GM21367 (cell line): ENCODE data around the gene COL18A1.

Experiments used
- ATAC-seq: cut with Tn5 transposase; IDR thresholded peaks from one replicate; pipeline ENCODE4 v1.9.1; 2021; ENCODE audit not compliant: unreplicated experiment

The COL18A1 gene

DNA sequence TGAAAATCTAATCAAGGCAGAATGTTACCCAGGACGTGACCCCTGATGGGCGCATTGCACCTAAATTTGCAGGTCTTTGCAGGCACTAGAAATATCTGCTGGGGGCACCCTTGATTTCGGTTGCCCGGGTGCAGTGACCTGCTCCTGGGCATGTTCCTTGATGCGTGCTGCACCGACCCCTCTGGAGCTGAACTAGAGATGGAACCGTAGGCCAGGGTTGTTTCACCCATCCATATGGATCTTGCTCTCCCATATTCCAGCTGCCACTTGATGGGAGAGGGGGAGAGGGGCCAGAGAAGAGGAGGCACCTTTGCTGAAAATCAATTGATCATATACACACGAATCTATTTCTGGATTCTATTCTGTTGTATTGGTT is 8.4 kb upstream of the COL18A1 start:
- ATAC-seq, result no peak

DNA sequence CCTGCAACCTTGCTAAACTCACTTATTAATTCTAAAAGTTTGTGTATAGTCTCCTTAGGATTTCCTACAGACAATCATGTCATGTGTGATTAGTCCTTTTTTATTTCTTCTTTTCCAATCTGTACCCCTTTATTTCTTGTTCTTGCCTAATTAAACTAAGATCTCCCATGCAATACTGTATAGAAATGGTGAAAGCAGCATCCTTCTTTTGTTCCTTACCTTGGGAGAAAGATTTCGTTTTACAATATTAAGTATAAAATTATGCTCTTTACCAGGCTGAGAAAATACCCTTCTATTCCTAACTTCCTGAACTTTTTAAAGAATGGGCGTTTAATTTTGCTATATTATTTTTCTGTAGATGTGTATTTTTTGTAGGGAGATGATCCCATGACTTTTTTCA is 7.6 kb upstream of the COL18A1 start:
- no peak for ATAC-seq

GRCh38 chr21:45401054-45401518 is 3.9 kb upstream of the COL18A1 start:
- no peak for ATAC-seq

DNA sequence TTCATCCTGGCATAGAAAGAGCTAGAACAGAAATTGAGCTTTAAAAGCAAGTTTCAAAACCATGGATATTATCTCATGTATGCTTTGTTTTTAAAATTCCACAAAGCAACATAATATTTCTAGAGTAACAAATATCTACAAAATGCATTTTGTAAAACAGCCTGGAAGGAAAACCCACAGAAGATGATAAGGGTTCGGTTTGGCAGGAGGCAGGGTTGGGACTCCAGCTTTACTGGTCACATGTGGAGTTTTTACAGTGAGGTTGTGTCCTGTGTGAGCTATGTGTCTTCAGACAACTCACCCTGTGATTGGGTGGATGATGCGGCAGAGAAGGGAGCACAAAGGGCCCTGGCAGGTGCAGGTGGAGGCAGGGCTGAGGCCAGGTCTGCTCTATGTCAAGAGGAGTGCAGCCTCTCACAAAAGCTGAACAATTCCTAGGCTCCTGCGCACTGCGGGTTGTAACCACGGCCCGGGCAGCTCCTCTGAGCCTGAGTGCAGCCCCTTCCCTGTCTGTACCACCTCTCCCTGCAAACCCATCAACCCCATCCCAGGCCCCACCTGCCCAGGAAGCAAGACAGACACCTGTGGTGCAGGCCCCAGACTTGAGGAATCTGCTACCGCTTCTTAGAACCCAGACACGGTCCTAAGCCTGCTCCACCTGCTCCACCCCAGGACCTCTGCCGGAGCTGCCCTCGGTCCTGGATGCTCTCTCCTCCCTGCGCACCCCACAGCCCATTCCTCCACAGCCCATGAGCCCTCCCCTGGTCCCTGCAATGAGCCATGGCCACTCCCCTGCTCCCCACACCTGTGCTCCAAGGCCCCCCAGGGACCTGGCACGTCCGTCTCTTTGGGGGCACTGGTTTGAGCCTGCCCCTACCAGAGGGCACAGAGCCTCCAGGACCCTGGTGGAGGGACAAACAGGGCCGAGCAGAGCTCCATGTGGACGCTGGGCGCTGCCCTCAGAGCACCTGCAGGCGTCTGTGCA is 2.8 kb upstream of the COL18A1 start:
- no peak for ATAC-seq

- no peak for ATAC-seq
Observed at GRCh38 chr21:45403133-45403824, 1.7 kb upstream of the COL18A1 start.

DNA sequence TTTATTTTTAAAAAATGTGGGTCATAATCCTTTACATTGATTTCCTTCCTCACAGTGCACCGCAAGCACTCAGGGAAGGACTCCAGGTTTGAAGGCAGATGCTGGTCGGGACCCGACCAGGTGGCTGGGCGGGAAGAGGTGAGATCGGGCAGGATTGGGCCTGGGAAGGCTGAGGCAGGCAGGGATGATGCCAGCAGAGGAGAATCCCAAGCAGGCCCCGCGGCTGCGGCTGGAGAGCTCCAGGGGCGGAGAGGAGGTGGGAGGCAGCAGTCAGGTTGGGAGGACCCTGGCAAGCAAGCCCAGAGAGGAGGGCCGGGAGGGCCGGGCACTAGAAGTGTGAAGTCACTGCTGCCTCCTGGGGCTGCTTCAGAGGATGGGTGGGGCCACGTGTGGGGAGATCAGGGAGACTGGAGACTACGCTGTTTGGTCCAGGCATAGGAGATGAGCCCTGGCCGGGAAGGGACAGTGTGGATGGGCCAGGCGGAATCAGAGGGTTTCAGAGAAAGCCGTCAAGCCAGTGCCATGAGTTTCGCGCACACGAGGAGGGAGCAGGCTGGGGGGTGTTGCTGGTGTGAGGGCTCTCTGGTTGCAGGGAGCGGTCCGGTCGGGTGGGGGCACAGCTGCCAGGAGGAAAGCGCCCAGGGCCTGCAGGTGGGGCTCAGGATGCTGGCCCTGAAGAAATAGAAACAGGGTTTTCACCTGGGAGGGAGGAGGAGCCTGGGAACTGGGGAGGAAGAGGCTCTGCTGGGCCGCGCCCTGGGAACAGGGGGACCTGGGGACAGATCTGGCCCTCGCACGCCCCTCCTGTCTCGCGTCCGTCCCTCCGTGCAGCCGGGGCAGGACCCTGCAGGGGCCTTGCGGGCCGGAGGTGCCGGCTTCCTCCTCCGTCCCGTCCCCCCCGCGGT is 888 bp upstream of the COL18A1 start:
- no peak for ATAC-seq

DNA sequence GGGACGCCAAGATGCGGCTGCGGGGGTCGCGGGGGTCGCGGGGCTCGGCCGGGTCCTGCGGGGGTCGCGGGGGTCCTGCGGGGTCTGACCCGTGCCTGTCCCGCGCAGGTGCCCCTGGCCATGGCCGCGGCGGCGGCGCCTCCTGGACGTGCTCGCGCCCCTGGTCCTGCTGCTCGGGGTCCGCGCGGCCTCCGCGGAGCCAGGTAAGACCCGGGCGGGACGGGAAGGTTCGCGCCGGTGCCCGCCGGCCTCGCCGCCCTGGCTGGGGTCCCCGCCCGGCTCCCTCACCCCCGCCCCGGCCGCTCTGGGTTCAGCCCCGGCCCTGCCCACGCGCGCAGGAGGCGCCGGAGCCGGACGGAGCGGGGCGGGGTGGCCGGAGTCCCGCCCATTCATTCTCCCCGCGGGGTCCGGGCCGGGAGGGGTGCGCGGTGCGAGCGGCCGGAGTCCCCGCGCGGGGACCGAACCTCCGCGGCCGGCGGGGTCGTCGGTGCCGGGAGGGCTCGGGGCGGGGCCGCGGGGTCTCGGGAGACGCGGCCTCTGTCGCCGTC is 380 bp downstream of the COL18A1 start:
- ATAC-seq, result no peak

DNA sequence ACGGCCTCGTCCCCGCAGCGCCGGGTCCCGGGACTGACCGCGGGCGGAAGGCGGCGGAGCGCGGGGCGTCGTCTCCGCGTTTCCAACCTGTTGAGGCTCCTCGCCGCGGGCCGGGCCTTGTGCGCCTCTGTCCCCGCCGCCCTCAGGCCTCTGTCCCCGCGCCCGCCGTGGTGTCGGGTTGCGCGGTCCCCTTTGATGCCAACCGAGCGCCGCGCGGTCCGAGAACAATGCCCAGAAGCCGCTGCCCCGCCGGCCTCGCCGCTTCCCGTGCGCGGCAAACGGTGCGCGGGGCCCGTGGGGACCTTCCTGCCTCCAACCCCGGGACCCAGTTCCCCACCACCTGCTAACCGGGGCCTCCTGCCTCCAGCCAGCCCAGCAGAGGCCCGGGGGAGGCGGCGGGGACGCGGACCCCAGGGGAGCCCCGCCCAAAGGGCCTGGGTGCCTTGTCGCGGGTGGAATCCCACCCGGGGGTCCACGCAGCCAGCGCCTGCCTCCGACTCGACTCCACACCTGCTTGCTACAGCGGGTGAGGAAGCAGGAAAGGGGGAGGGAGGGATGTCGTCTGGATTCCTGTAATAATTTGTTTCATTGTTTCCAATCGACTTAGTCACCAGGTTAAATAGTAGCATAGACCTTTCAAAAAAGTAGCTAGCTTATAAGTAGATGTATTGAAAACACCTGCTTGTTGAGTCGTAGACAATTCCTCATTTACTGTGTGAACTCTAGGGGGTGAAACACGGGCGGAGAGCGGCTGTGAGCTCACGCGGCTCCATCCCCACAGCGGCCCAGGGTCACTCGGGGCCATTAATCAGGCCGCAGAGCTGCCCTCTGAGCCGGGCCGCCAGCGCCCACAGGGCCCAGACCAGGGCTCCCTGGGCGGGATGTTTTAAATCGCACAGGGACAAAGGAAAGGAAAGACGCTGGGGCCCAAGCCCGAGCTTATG is 1.1 kb downstream of the COL18A1 start:
- ATAC-seq, result no peak

DNA sequence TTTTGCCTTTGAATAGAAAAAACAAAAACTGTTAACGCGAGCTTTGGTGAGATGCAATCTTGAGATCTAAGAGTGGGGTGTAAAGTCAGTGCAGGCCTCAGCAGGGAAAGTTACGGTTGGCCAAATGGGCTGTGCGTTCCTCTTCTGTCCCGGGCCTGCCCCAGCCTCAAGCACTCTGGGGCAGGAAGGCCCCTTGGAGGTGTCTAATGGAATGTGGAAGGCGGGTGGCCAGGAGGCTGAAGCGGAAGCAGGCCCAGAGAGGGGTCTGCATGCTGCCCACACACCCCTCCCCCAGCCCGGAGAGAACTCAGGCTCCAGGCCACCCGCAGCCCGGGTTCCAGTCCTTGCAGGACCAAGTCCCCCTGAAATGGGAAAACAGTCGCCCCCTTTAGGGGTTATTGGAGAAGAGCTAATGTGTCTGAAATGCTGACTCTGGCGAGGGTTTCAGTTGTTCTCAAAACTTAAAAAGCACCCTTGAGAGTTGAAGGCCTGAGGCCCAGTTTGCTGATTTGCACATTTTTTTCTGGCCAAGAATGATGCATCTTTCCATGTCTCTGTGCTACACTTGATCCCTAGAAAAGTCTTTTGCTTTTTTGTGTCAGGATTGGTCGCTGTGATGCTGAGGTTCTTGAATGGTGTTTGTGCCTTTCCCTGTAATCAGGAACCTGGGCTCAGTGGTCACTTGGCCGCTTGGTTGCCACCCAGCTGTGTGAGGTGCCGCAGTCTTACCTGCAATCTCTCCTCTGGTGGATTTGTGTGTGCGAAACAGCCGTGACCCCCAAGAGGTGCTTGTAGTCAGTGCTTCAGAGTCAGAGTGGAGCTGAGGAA is 2.0 kb downstream of the COL18A1 start:
- no peak for ATAC-seq

DNA sequence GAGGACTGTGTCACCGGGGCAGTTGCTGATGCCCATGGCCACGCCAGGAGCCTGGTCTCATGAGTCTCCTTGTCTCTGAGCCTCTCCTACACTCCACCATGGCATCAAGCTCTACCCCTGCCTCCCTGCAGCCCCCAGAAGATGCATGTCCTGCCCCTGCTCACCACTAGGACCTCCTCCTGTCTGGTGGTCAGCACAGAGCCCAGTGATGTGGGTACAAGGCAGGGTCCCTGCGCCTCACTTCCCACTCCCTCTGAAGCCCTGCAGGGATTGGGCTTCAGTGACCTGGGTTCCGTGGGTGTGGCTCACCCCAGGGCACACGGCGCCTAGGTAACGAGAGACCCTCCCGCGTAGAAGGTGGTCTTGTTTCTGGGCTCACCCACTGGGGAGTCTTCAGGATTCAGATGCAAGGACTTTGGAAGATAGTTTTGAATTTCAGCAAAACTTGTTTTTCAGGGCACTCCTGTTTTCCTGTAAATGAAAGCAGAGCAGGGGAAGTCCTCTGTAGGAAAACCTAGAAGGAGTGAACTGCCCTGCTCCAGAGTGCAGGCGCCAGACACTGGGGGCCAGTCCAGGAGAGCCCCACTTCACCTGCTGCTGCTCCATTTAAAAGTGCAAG is 2.8 kb downstream of the COL18A1 start:
- ATAC-seq, result no peak

GRCh38 chr21:45408271-45408791 is 3.4 kb downstream of the COL18A1 start:
- no peak for ATAC-seq

- ATAC-seq, result no peak
Observed at GRCh38 chr21:45408801-45409261, 3.9 kb downstream of the COL18A1 start.

- no peak for ATAC-seq
Observed at GRCh38 chr21:45409466-45410150, 4.6 kb downstream of the COL18A1 start.

GRCh38 chr21:45410151-45410864 is 5.3 kb downstream of the COL18A1 start:
- ATAC-seq, result no peak

DNA sequence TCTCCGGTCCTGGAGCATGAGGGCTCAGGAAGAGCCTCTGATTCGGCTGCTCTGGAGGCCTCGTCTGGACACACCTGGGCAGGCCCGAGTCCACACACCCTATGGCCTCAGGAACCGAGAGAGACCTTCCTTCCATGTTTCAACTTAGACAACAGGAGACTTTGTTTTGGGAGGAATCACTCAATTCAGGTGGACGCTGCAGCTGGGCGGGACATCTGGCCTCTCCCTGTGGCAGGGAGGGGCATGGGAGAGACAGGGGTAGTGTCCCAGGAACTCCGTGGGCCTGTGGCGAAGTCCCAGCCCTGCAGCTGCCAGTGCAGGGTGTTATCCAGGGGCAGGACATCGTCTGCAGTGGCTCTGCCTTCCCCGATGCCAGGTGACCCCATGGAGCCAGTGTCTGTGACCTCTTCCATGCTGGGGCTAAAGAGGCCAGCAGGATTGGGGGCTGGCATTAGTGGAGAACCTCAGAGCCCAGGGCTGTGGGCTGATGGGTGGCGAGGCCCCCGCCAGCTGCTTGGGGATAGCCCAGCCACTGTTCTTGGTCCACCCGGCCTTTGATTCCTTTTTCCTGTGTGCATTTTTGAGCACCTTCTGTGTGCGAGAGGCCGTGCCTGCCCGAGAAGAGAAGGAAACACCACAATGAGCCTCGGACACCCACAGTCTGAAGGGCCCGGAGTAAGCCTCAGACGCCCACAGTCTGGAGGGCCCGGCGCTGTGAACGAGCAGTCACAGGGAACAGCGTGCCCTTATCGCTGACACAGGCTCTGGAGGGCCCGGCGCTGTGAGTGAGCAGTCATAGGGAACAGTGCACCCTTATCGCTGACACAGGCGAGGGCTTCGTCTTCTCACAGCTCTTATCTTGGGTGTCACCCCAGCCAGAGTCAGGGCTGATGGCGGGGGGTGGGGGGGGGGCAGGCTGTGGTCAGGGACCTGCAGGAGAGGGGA is 6.2 kb downstream of the COL18A1 start:
- no peak for ATAC-seq

DNA sequence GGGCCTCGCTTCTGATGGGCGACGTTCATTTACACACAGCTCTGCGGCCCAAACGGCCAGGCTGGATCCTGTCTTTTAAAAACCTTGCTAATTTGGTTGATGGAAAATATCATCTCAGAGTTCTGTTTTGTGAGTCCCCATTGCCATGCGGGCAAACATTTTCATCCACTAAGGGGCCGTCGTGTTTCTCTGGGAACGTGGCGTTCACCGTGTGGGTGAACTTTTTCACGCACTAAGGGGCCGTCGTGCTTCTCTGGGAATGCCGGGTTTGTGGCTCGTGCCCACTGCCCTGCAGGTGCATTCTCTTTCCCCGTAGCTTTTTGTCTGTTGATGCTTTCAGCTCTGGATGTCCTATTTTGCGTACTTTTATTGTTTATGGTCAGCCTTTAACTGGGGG is 6.8 kb downstream of the COL18A1 start:
- ATAC-seq, result no peak
